RWPE2 (cell line): ENCODE measurements around the gene ADGRG1.

ENCODE experiments used
- ATAC-seq: fragments of 200-7000 bp; cut with Tn5 transposase; 3 replicates; pipeline ENCODE4 v1.9.1; 2021; ENCODE audit warnings: low read depth
- DNase-seq: peaks from one replicate; pipeline ENCODE4 v3.0.0-alpha.2; 2020; ENCODE audit warnings: low spot score
- H3K27ac ChIP-seq: fragments of 450-650 bp; 2 replicates; pipeline ENCODE4 v1.5.1; 2017; ENCODE audit warnings: mild to moderate bottlenecking; ENCODE audit not compliant: poor library complexity, severe bottlenecking
- H3K27me3 ChIP-seq: fragments of 250-450 bp; sonication (Bioruptor Pico); 2 replicates; pipeline ENCODE4 v1.5.1; 2021; ENCODE audit warnings: mild to moderate bottlenecking, moderate library complexity; ENCODE audit not compliant: insufficient read depth, poor library complexity, severe bottlenecking
- H3K36me3 ChIP-seq: fragments of 250-450 bp; sonication (Bioruptor Pico); 2 replicates; pipeline ENCODE4 v1.5.1; 2020; ENCODE audit warnings: low read depth, mild to moderate bottlenecking, moderate library complexity
- H3K4me1 ChIP-seq: fragments of 250-450 bp; sonication (Bioruptor Pico); 2 replicates; pipeline ENCODE4 v1.5.1; 2021; ENCODE audit warnings: mild to moderate bottlenecking, moderate library complexity; ENCODE audit not compliant: insufficient read depth, poor library complexity, severe bottlenecking
- H3K4me3 ChIP-seq: fragments of 250-450 bp; sonication (Bioruptor Pico); 2 replicates; pipeline ENCODE4 v1.5.1; 2021; ENCODE audit warnings: mild to moderate bottlenecking, moderate library complexity; ENCODE audit not compliant: severe bottlenecking
- H3K9me3 ChIP-seq: fragments of 250-450 bp; sonication (Bioruptor Pico); 2 replicates; pipeline ENCODE4 v1.5.1; 2021; ENCODE audit warnings: mild to moderate bottlenecking, moderate library complexity; ENCODE audit not compliant: severe bottlenecking
- TF ChIP-seq, protein P1 (sequence below): fragments of 450-650 bp; IDR thresholded peaks from one replicate; pipeline ENCODE4 v1.5.1; 2017; ENCODE audit warnings: mild to moderate bottlenecking, moderate library complexity; ENCODE audit not compliant: poor library complexity, severe bottlenecking

ADGRG1 gene

DNA sequence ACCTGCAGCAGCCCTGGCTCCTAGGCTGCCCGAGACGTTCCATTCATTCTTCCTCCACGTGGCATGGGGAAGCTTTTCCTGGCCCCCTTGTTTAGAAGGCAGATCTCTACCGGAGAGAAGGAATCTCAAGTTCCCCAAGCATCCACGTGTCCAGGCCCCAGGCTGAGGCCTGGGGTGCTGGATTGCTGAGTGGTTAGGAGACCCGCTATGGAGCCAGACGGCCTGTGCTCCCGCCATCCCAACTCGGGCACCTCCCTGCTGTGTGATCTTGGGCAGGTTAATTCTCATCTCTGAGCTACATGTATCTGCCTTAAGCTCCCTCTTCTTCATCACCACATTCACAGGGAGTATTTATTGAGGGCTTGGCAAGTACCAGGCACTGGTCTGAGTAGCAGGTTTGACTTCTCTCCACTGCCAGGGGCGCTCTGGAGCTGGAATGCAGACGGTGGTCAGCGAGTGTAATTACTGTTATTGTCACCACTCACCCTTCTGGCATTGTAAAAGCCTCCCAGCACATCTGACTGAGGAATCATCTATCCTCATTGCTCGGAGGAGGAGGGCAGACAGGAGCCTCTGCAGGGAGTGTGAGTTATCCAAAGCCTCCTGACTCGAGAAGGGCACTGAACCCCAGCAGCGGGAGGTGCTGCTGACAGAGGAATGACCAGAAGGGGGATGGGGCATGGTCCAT, 1.1 kb upstream of the ADGRG1 start:
- Histone ChIP-seq H3K27me3 (no peaks in the 10 kb centered on the region), H3K27ac (peak overlapping the region; percentile 89), H3K36me3 (peaks cover 30% of the 10 kb centered on the region), H3K4me3 (no peak overlapping the region), H3K4me1 (peaks cover 42% of the 10 kb centered on the region), H3K9me3 (no peaks in the 10 kb centered on the region)
- DNase-seq = peak; percentile 62
- TF ChIP-seq, protein P1, sequence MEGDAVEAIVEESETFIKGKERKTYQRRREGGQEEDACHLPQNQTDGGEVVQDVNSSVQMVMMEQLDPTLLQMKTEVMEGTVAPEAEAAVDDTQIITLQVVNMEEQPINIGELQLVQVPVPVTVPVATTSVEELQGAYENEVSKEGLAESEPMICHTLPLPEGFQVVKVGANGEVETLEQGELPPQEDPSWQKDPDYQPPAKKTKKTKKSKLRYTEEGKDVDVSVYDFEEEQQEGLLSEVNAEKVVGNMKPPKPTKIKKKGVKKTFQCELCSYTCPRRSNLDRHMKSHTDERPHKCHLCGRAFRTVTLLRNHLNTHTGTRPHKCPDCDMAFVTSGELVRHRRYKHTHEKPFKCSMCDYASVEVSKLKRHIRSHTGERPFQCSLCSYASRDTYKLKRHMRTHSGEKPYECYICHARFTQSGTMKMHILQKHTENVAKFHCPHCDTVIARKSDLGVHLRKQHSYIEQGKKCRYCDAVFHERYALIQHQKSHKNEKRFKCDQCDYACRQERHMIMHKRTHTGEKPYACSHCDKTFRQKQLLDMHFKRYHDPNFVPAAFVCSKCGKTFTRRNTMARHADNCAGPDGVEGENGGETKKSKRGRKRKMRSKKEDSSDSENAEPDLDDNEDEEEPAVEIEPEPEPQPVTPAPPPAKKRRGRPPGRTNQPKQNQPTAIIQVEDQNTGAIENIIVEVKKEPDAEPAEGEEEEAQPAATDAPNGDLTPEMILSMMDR = peak; percentile 42
- ATAC-seq = peak; percentile 26

DNA sequence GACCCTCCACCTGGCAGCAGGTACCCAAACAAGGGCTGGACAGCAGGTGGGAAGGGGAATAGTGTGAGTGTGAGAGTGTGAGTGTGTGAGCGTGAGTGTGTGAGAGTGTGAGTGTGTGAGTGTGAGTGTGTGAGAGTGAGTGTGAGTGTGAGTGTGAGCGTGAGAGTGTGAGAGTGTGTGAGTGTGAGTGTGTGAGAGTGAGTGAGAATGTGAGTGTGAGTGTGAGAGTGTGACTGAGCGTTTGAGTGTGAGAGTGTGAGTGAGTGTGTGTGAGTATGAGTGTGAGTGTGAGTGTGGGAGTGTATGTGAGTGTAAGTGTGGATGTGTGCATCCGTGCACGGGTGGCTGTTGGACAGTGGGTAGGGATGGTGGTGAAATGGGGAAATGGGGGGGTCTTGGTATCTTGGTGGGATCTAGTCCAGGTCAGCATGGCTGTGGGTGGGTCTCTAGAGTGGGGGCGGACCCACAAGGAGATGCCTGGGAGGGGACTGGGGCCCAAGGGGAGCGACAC, 408 bp downstream of the ADGRG1 start:
- no peak for DNase-seq
- no peak for ATAC-seq
- Histone ChIP-seq H3K27ac (peak overlapping the region; percentile 89), H3K27me3 (no peaks in the 10 kb centered on the region), H3K4me3 (no peak overlapping the region), H3K36me3 (peaks cover 39% of the 10 kb centered on the region), H3K9me3 (no peaks in the 10 kb centered on the region), H3K4me1 (peaks cover 36% of the 10 kb centered on the region)
- TF ChIP-seq, protein P1 = no peak

DNA sequence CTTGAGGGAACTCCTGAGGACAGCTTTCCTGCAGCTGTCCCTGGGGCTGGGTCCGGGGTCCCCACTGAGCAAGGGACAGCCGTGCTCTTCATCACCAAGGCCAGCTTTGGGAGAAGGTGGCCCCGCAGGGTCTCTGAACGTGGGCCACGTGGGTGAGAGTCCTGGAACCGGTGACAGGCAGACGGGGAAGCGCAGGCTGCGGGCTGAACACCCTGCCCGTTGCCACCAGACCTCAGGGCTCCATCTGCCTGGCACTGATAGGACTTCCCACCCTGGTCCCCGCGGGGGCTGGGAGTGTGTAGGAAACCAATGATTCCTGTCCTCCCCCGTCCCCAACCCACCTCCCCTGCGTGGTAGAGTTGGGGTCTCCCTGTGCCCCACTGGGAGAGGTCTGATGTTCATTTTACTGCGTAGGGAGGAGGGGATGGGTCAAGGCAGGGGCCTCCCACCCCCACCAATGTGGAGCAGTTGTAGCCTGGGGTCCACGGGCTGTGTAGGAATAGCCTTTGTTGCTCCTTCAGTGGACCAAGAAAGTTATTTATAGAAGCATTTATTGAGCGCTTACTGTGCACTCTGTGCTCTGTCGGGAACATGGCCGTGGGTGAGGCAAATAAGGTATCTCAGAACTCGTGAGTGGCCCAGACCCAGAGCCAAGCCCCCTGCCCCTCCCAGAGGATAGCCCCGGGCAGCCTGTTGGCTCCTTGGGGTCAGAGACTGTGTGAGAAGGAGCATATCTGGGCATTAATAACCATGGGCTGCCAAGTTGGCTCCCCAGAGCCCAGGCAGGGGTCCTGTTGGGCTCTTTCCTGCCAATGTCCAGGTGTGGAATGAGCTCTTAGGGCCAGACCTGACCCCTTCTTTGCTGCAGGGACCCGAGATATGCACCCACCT, 1.3 kb downstream of the ADGRG1 start:
- no peak for ATAC-seq
- peaks cover 32% of the 10 kb centered on the region for H3K4me1 ChIP-seq

DNA sequence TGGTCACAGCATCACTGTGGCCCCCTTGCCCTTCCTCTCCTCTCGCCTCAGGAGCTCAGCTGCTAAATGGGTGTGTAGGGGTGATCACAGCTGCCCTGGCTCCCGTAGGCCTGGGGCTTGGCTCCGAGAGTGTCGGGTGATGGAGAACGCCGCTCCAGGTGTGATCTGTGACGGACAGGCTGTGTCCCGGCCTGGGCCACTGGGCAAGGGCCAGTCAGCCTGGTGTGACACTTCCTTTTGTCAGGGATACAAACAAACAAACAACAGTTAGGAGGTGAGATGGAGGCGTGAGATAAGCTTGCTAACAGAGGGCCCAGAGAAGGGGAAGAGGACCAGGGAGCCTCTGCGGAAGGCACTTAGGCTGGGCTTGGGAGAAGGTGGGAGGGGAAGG, 2.0 kb downstream of the ADGRG1 start:
- Histone ChIP-seq H3K4me1 (peaks cover 32% of the 10 kb centered on the region), H3K27me3 (no peaks in the 10 kb centered on the region), H3K27ac (no peak overlapping the region), H3K36me3 (peaks cover 35% of the 10 kb centered on the region), H3K4me3 (no peak overlapping the region), H3K9me3 (no peaks in the 10 kb centered on the region)
- TF ChIP-seq, protein P1 = no peak
- ATAC-seq = no peak
- DNase-seq = no peak

More for the DNA sequence above, 1.3 kb downstream of the ADGRG1 start:
- no peak for DNase-seq
- Histone ChIP-seq H3K36me3 (peaks cover 35% of the 10 kb centered on the region), H3K27me3 (no peaks in the 10 kb centered on the region), H3K9me3 (no peaks in the 10 kb centered on the region), H3K4me3 (no peak overlapping the region), H3K27ac (no peak overlapping the region)
- TF ChIP-seq, protein P1 = no peak
